SK-N-SH treated with all-trans-retinoic acid at 6 μM for 48 hours (cell line): ENCODE results near the gene SRRM1.

Experiments used
- ATAC-seq: fragments of 200-7000 bp; cut with Tn5 transposase; 3 replicates; pipeline ENCODE4 v1.9.1; 2020; ENCODE audit warnings: mild to moderate bottlenecking, moderate library complexity
- CREB5 ChIP-seq: fragments of 250-450 bp; sonication (Bioruptor Pico); IDR thresholded peaks from 2 replicates; pipeline ENCODE4 v1.5.1; 2020; ENCODE audit warnings: low read depth, mild to moderate bottlenecking, moderate library complexity
- CSDC2 ChIP-seq: fragments of 250-450 bp; sonication (Bioruptor Pico); IDR thresholded peaks from 2 replicates; pipeline ENCODE4 v1.5.0; 2020; ENCODE audit warnings: mild to moderate bottlenecking, moderate library complexity
- ESRRG ChIP-seq: fragments of 250-450 bp; sonication (Bioruptor Pico); IDR thresholded peaks from 2 replicates; pipeline ENCODE4 v1.6.1; 2021; ENCODE audit warnings: mild to moderate bottlenecking
- ISL1 ChIP-seq: fragments of 250-450 bp; sonication (Bioruptor Pico); IDR thresholded peaks from 2 replicates; pipeline ENCODE4 v2.1.2; 2022; ENCODE audit warnings: mild to moderate bottlenecking, moderate library complexity
- OSR1 ChIP-seq: fragments of 250-450 bp; sonication (Bioruptor Pico); IDR thresholded peaks from 2 replicates; pipeline ENCODE4 v1.8.0; 2022; ENCODE audit warnings: moderate library complexity, mild to moderate bottlenecking, inconsistent platforms
- PATZ1 ChIP-seq: fragments of 250-450 bp; sonication (Bioruptor Pico); IDR thresholded peaks from 2 replicates; pipeline ENCODE4 v1.8.0; 2020; ENCODE audit warnings: mild to moderate bottlenecking, moderate library complexity, borderline replicate concordance
- POU6F1 ChIP-seq: fragments of 250-450 bp; sonication (Bioruptor Pico); IDR thresholded peaks from 2 replicates; pipeline ENCODE4 v1.8.0; 2021; ENCODE audit warnings: low read depth, mild to moderate bottlenecking, moderate library complexity, borderline replicate concordance
- PPARA ChIP-seq: fragments of 250-450 bp; sonication (Bioruptor Pico); IDR thresholded peaks from 2 replicates; pipeline ENCODE4 v1.5.0; 2020; ENCODE audit warnings: mild to moderate bottlenecking, borderline replicate concordance
- TCF4 ChIP-seq: fragments of 250-450 bp; sonication (Bioruptor Pico); IDR thresholded peaks from 2 replicates; pipeline ENCODE4 v1.8.0; 2021; ENCODE audit warnings: mild to moderate bottlenecking, moderate library complexity, borderline replicate concordance
- TOX ChIP-seq: fragments of 250-450 bp; sonication (Bioruptor Pico); IDR thresholded peaks from 2 replicates; pipeline ENCODE4 v1.8.0; 2021; ENCODE audit warnings: mild to moderate bottlenecking, moderate library complexity, borderline replicate concordance
- TSHZ2 ChIP-seq: fragments of 250-450 bp; sonication (Bioruptor Pico); IDR thresholded peaks from 2 replicates; pipeline ENCODE4 v1.5.0; 2020; ENCODE audit warnings: mild to moderate bottlenecking, moderate library complexity
- ZC3H10 ChIP-seq: fragments of 250-450 bp; sonication (Bioruptor Pico); IDR thresholded peaks from 2 replicates; pipeline ENCODE4 v1.5.1; 2021; ENCODE audit warnings: mild to moderate bottlenecking, moderate library complexity
- ZFP3 ChIP-seq: fragments of 250-450 bp; sonication (Bioruptor Pico); IDR thresholded peaks from 2 replicates; pipeline ENCODE4 v1.5.0; 2020; ENCODE audit warnings: mild to moderate bottlenecking, moderate library complexity
- ZFP30 ChIP-seq: fragments of 450-650 bp; formaldehyde crosslinking; IDR thresholded peaks from 2 replicates; pipeline ENCODE4 v1.5.0; 2022; ENCODE audit warnings: mild to moderate bottlenecking, moderate library complexity
- ZNF70 ChIP-seq: fragments of 450-650 bp; formaldehyde crosslinking; IDR thresholded peaks from 2 replicates; pipeline ENCODE4 v1.5.0; 2020; ENCODE audit warnings: mild to moderate bottlenecking, moderate library complexity

The SRRM1 gene

GRCh38 chr1:24639881-24640280, 3.2 kb upstream of the SRRM1 start:
- ATAC-seq = no peak
- no peak for TF ChIP-seq ZFP30 (CRISPR knock-in tag)
- TF ChIP-seq TSHZ2 (CRISPR knock-in tag) = no peak
- no peak for TF ChIP-seq ZNF70 (CRISPR knock-in tag)

GRCh38 chr1:24640288-24640687, 2.8 kb upstream of the SRRM1 start:
- TF ChIP-seq ISL1 = no peak
- no peak for ATAC-seq

- TF ChIP-seq PPARA (CRISPR knock-in tag) = no peak
- TF ChIP-seq TCF4 (CRISPR knock-in tag) = no peak
- TF ChIP-seq ESRRG (CRISPR knock-in tag) = no peak
- no peak for TF ChIP-seq CSDC2 (CRISPR knock-in tag)
- TF ChIP-seq ZFP3 (CRISPR knock-in tag) = no peak
- no peak for TF ChIP-seq OSR1 (CRISPR knock-in tag)
- TF ChIP-seq TOX (CRISPR knock-in tag) = no peak
- TF ChIP-seq PATZ1 = no peak
- ATAC-seq = no peak
Measured at GRCh38 chr1:24641646-24642151, 1.4 kb upstream of the SRRM1 start.

GRCh38 chr1:24643363-24644099, 429 bp downstream of the SRRM1 start:
- TF ChIP-seq ZFP30 (CRISPR knock-in tag) (no peak), ZFP3 (CRISPR knock-in tag) (no peak), TSHZ2 (CRISPR knock-in tag) (no peak), PATZ1 (no peak), CREB5 (CRISPR knock-in tag) (no peak), ZC3H10 (CRISPR knock-in tag) (no peak), POU6F1 (no peak), ESRRG (CRISPR knock-in tag) (no peak), ZNF70 (CRISPR knock-in tag) (no peak), ISL1 (no peak), TCF4 (CRISPR knock-in tag) (no peak), CSDC2 (CRISPR knock-in tag) (no peak)
- ATAC-seq = peak; percentile 57
